GM18873 (cell line): Measurements from ENCODE around the gene PIGU.
"Not testable (repeated sequence)": the region's sequence is repeated elsewhere in the genome, so short reads cannot be mapped to it uniquely, and the experiment has no call there.

ENCODE experiments used
- ATAC-seq: cut with Tn5 transposase; IDR thresholded peaks from one replicate; pipeline ENCODE4 v1.9.1; 2021; ENCODE audit warnings: mild to moderate bottlenecking, moderate library complexity, moderate number of reproducible peaks; ENCODE audit not compliant: unreplicated experiment, low FRiP score

Gene PIGU

GRCh38 chr20:34518863-34519262, 158.0 kb downstream of the PIGU start:
- ATAC-seq: not testable (repeated sequence)

- no peak for ATAC-seq
Measured at GRCh38 chr20:34517114-34517505, 159.8 kb downstream of the PIGU start.

GRCh38 chr20:34516247-34517113, 160.4 kb downstream of the PIGU start, which contains the start of gene DYNLRB1:
TSS of gene DYNLRB1 (plus strand) at chr20:34516422. CDS start at chr20:34516459, 37 bp downstream.
- ATAC-seq: peak; percentile 74

GRCh38 chr20:34515484-34516246, 161.2 kb downstream of the PIGU start:
- ATAC-seq: peak; percentile 40

GRCh38 chr20:34514897-34515483, 161.9 kb downstream of the PIGU start:
- ATAC-seq: no peak

GRCh38 chr20:34514034-34514433, 162.9 kb downstream of the PIGU start:
- not testable (repeated sequence) for ATAC-seq

- no peak for ATAC-seq
Measured at GRCh38 chr20:34512955-34513419, 163.9 kb downstream of the PIGU start.

- ATAC-seq: no peak
Measured at GRCh38 chr20:34512266-34512954, 164.5 kb downstream of the PIGU start.

- ATAC-seq: no peak
Measured at GRCh38 chr20:34511891-34512265, 165.0 kb downstream of the PIGU start.

- no peak for ATAC-seq
Measured at GRCh38 chr20:34510575-34510974, 166.3 kb downstream of the PIGU start.
